Neural cell (in vitro differentiated cells): ENCODE measurements around the gene ENOSF1. TPM values are rescaled to one million over a fixed set of nuclear protein-coding genes. Genes with fewer than 3 reads are reported as not detected.

Experiments used
- H2AFZ ChIP-seq: fragments of 200-600, 300-800 bp; sonication (generic), shearing (Covaris generic); 2 replicates; pipeline ENCODE4 v1.6.0; 2014; ENCODE audit warnings: low read depth, mild to moderate bottlenecking, antibody characterized with exemption, low read length, moderate library complexity
- H3F3A ChIP-seq: fragments of 200-600 bp; shearing (Covaris generic); 2 replicates; pipeline ENCODE4 v1.6.1; 2016; ENCODE audit warnings: mild to moderate bottlenecking, moderate library complexity, mixed read lengths, antibody characterized with exemption, low read length; ENCODE audit not compliant: insufficient read depth, poor library complexity, severe bottlenecking
- H3K27ac ChIP-seq: fragments of 200-600, 300-800 bp; sonication (generic), shearing (Covaris generic); 2 replicates; pipeline ENCODE4 v1.5.1; 2014; ENCODE audit warnings: mild to moderate bottlenecking, low read length, moderate library complexity
- H3K27me3 ChIP-seq: fragments of 300-800, 200-600 bp; sonication (generic), shearing (Covaris generic); 2 replicates; pipeline ENCODE4 v1.6.0; 2014; ENCODE audit warnings: mild to moderate bottlenecking, low read depth, low read length, moderate library complexity; ENCODE audit not compliant: insufficient read depth
- H3K36me3 ChIP-seq: fragments of 300-800, 200-600 bp; sonication (generic), shearing (Covaris generic); 2 replicates; pipeline ENCODE4 v1.5.1; 2014; ENCODE audit warnings: mild to moderate bottlenecking, antibody characterized with exemption, low read length, moderate library complexity; ENCODE audit not compliant: insufficient read depth
- H3K4me2 ChIP-seq: fragments of 300-800, 200-600 bp; sonication (generic), shearing (Covaris generic); 2 replicates; pipeline ENCODE4 v1.6.0; 2014; ENCODE audit warnings: mild to moderate bottlenecking, low read length
- H3K4me3 ChIP-seq: fragments of 300-800, 200-600 bp; sonication (generic), shearing (Covaris generic); 2 replicates; pipeline ENCODE4 v1.5.1; 2014; ENCODE audit warnings: mild to moderate bottlenecking, low read length, moderate library complexity
- H3K79me2 ChIP-seq: fragments of 200-600 bp; shearing (Covaris generic); replicated peaks from 2 replicates; pipeline ENCODE4 v1.6.0; 2014; ENCODE audit warnings: mild to moderate bottlenecking, low read length, moderate library complexity; ENCODE audit not compliant: insufficient read depth
- H3K9ac ChIP-seq: fragments of 300-800, 200-600 bp; sonication (generic), shearing (Covaris generic); 2 replicates; pipeline ENCODE4 v1.6.1; 2016; ENCODE audit warnings: mild to moderate bottlenecking, low read length, mixed read lengths
- H3K9me2 ChIP-seq: fragments of 200-600 bp; shearing (Covaris generic); 2 replicates; pipeline ENCODE4 v1.6.1; 2016; ENCODE audit warnings: mild to moderate bottlenecking, low read length, mixed read lengths; ENCODE audit not compliant: insufficient read depth
- H3K9me3 ChIP-seq: fragments of 200-600, 300-800 bp; sonication (generic), shearing (Covaris generic); 2 replicates; pipeline ENCODE4 v1.6.1; 2016; ENCODE audit warnings: mild to moderate bottlenecking, mixed run types, low read length, moderate library complexity, mixed read lengths
- H4K20me1 ChIP-seq: fragments of 200-600 bp; shearing (Covaris generic); 2 replicates; pipeline ENCODE4 v1.6.1; 2016; ENCODE audit warnings: mild to moderate bottlenecking, mixed run types; ENCODE audit not compliant: insufficient read depth
- EP300 ChIP-seq: fragments of 450-650 bp; conservative IDR thresholded peaks from 2 replicates; pipeline ENCODE4 v1.6.1; 2014; ENCODE audit warnings: antibody characterized with exemption, mild to moderate bottlenecking, moderate library complexity; ENCODE audit not compliant: poor library complexity, severe bottlenecking
- EZH2 ChIP-seq: fragments of 200-600, 300-800 bp; shearing (Covaris generic), sonication (generic); IDR thresholded peaks from 2 replicates; pipeline ENCODE4 v1.6.1; 2014; ENCODE audit warnings: antibody characterized with exemption, low read length, borderline replicate concordance, mild to moderate bottlenecking; ENCODE audit not compliant: insufficient read depth, poor library complexity, severe bottlenecking
- MXI1 ChIP-seq: fragments of 450-650 bp; conservative IDR thresholded peaks from 2 replicates; pipeline ENCODE4 v1.6.1; 2014; ENCODE audit warnings: antibody characterized with exemption, mild to moderate bottlenecking; ENCODE audit not compliant: poor library complexity, severe bottlenecking
- POLR2AphosphoS5 ChIP-seq: IDR thresholded peaks from 2 replicates; pipeline ENCODE4 v1.6.1; 2012
- RAD21 ChIP-seq: fragments of 450-650 bp; conservative IDR thresholded peaks from 2 replicates; pipeline ENCODE4 v1.6.1; 2014; ENCODE audit warnings: antibody characterized with exemption, mild to moderate bottlenecking, moderate library complexity
- SMC3 ChIP-seq: fragments of 450-650 bp; conservative IDR thresholded peaks from 2 replicates; pipeline ENCODE4 v1.6.1; 2014; ENCODE audit warnings: antibody characterized with exemption, mild to moderate bottlenecking, moderate library complexity; ENCODE audit not compliant: poor library complexity
- TAF1 ChIP-seq: IDR thresholded peaks from 2 replicates; pipeline ENCODE4 v1.6.1; 2012; ENCODE audit warnings: low read depth
- polyA plus RNA-seq: library from polyadenylated mRNA; depleted of rRNA; stranded (reverse); fragments of >200 nt; gene quantifications from 2 replicates; pipeline ENCODE4 v1.2.3, GENCODE V29; 2014
- TF ChIP-seq, protein P1 (sequence below): fragments of 450-650 bp; IDR thresholded peaks from 2 replicates; pipeline ENCODE4 v1.5.1; 2014; ENCODE audit warnings: antibody characterized with exemption, mild to moderate bottlenecking, moderate library complexity; ENCODE audit not compliant: poor library complexity, severe bottlenecking
- TF ChIP-seq, protein P2 (sequence below): IDR thresholded peaks from 2 replicates; pipeline ENCODE4 v1.6.1; 2012; ENCODE audit warnings: borderline replicate concordance

The ENOSF1 gene
- polyA plus RNA-seq, 1 donor from 2014 or later: 9.0 TPM

DNA sequence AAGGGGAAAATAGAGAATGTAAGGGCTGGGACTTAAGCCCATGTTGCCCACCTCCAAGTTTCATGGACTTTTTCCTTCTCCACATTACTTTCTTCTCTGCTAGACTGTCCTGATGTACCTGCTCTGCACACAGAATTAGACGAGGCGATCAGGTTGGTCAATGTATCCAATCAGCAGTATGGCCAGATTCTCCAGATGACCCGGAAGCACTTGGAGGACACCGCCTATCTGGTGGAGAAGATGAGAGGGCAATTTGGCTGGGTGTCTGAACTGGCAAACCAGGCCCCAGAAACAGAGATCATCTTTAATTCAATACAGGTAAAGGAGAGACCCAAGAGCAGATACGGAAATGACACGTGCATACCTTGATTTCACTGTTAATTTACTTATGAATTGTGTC is 71.2 kb downstream of the ENOSF1 start:
- Histone ChIP-seq H3K4me2 (no peak overlapping the region), H3K9ac (no peak overlapping the region), H3K27ac (no peak overlapping the region), H3K4me3 (no peak overlapping the region), H3K79me2 (no peaks in the 10 kb centered on the region), H3F3A (no peaks in the 10 kb centered on the region), H3K9me2 (no peaks in the 10 kb centered on the region), H2AFZ (no peak overlapping the region), H3K36me3 (no peaks in the 10 kb centered on the region), H3K27me3 (no peaks in the 10 kb centered on the region), H3K9me3 (no peaks in the 10 kb centered on the region), H4K20me1 (no peaks in the 10 kb centered on the region)
- TF ChIP-seq POLR2AphosphoS5 (no peak), RAD21 (no peak), SMC3 (no peak), EZH2 (no peak), EP300 (no peak), MXI1 (no peak), TAF1 (no peak)
- TF ChIP-seq, protein P1, sequence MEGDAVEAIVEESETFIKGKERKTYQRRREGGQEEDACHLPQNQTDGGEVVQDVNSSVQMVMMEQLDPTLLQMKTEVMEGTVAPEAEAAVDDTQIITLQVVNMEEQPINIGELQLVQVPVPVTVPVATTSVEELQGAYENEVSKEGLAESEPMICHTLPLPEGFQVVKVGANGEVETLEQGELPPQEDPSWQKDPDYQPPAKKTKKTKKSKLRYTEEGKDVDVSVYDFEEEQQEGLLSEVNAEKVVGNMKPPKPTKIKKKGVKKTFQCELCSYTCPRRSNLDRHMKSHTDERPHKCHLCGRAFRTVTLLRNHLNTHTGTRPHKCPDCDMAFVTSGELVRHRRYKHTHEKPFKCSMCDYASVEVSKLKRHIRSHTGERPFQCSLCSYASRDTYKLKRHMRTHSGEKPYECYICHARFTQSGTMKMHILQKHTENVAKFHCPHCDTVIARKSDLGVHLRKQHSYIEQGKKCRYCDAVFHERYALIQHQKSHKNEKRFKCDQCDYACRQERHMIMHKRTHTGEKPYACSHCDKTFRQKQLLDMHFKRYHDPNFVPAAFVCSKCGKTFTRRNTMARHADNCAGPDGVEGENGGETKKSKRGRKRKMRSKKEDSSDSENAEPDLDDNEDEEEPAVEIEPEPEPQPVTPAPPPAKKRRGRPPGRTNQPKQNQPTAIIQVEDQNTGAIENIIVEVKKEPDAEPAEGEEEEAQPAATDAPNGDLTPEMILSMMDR: no peak
- TF ChIP-seq, protein P2, sequence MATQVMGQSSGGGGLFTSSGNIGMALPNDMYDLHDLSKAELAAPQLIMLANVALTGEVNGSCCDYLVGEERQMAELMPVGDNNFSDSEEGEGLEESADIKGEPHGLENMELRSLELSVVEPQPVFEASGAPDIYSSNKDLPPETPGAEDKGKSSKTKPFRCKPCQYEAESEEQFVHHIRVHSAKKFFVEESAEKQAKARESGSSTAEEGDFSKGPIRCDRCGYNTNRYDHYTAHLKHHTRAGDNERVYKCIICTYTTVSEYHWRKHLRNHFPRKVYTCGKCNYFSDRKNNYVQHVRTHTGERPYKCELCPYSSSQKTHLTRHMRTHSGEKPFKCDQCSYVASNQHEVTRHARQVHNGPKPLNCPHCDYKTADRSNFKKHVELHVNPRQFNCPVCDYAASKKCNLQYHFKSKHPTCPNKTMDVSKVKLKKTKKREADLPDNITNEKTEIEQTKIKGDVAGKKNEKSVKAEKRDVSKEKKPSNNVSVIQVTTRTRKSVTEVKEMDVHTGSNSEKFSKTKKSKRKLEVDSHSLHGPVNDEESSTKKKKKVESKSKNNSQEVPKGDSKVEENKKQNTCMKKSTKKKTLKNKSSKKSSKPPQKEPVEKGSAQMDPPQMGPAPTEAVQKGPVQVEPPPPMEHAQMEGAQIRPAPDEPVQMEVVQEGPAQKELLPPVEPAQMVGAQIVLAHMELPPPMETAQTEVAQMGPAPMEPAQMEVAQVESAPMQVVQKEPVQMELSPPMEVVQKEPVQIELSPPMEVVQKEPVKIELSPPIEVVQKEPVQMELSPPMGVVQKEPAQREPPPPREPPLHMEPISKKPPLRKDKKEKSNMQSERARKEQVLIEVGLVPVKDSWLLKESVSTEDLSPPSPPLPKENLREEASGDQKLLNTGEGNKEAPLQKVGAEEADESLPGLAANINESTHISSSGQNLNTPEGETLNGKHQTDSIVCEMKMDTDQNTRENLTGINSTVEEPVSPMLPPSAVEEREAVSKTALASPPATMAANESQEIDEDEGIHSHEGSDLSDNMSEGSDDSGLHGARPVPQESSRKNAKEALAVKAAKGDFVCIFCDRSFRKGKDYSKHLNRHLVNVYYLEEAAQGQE: no peak

DNA sequence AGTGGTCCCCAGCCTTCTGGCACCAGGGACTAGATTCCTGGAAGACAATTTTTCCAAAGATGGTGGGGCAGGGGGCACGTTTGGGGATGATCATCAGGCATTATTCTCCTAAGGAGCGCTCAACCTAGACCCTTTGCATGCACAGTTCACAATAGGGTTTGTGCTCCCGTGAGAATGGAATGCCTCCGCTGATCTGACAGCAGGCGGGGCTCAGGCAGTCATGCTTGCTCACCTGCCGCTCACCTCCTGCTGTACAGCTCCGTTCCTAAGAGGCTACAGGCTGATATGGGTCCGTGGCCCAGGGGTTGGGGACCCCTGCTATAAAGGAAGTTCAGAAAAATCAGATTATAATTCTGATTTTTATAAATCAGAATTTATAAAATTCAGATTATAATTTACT is 77.3 kb downstream of the ENOSF1 start:
- no peaks in the 10 kb centered on the region for H3K9me2 ChIP-seq

More for the DNA sequence above, 77.3 kb downstream of the ENOSF1 start:
- Histone ChIP-seq H3K36me3 (no peaks in the 10 kb centered on the region), H4K20me1 (no peaks in the 10 kb centered on the region), H3K79me2 (no peaks in the 10 kb centered on the region), H3K27me3 (no peaks in the 10 kb centered on the region), H3K9me3 (no peaks in the 10 kb centered on the region), H3K4me2 (no peak overlapping the region), H3F3A (no peaks in the 10 kb centered on the region), H2AFZ (no peak overlapping the region), H3K4me3 (no peak overlapping the region), H3K9ac (no peak overlapping the region), H3K27ac (no peak overlapping the region)
- TF ChIP-seq MXI1: no peak
- no peak for TF ChIP-seq EP300
- TF ChIP-seq, protein P2: no peak
- no peak for TF ChIP-seq SMC3
- TF ChIP-seq POLR2AphosphoS5: no peak
- TF ChIP-seq TAF1: no peak
- TF ChIP-seq, protein P1: no peak
- no peak for TF ChIP-seq EZH2
- TF ChIP-seq RAD21: no peak
